Middle frontal gyrus (tissue), 1 donor: Measurements from ENCODE around the gene PTPRE.

ENCODE experiments used
- DNase-seq: peaks from one replicate; pipeline ENCODE4 v3.0.0-alpha.2; 2015; ENCODE audit warnings: low spot score; ENCODE audit errors: extremely low spot score

The PTPRE gene

GRCh38 chr10:127882801-127883459, 24.0 kb upstream of the PTPRE start:
- DNase-seq: no peak

- no peak for DNase-seq
These were observed 23.4 kb upstream of the PTPRE start for GRCh38 chr10:127883516-127883915.

GRCh38 chr10:127884501-127884900, 22.4 kb upstream of the PTPRE start:
- no peak for DNase-seq

GRCh38 chr10:127886371-127887051, 20.4 kb upstream of the PTPRE start:
- no peak for DNase-seq

GRCh38 chr10:127887541-127888415, 19.1 kb upstream of the PTPRE start:
- no peak for DNase-seq

GRCh38 chr10:127888521-127889312, 18.2 kb upstream of the PTPRE start:
- DNase-seq: no peak

GRCh38 chr10:127889605-127890195, 17.2 kb upstream of the PTPRE start:
- no peak for DNase-seq

GRCh38 chr10:127890216-127890615, 16.7 kb upstream of the PTPRE start:
- DNase-seq: no peak

- DNase-seq: no peak
These were observed 16.0 kb upstream of the PTPRE start for GRCh38 chr10:127890832-127891334.

- DNase-seq: no peak
These were observed 14.2 kb upstream of the PTPRE start, which contains the start of gene CLRN3 for GRCh38 chr10:127892743-127893142. Gene CLRN3, minus strand, starts transcription at chr10:127892941. Its CDS starts 157 bp downstream, at chr10:127892784.

- DNase-seq: no peak
These were observed 12.8 kb upstream of the PTPRE start for GRCh38 chr10:127894146-127894545.

- DNase-seq: no peak
These were observed 10.3 kb upstream of the PTPRE start for GRCh38 chr10:127896590-127896989.

- DNase-seq: no peak
These were observed 9.7 kb upstream of the PTPRE start for GRCh38 chr10:127897177-127897576.

- DNase-seq: no peak
These were observed 7.0 kb upstream of the PTPRE start for GRCh38 chr10:127899766-127900387.

GRCh38 chr10:127903789-127904188, 3.1 kb upstream of the PTPRE start:
- DNase-seq: no peak

GRCh38 chr10:127904311-127905000, 2.4 kb upstream of the PTPRE start:
- DNase-seq: no peak

GRCh38 chr10:127905001-127905847, 1.7 kb upstream of the PTPRE start:
- no peak for DNase-seq

GRCh38 chr10:127905848-127906261, 1.0 kb upstream of the PTPRE start:
- DNase-seq: no peak
